ENCODE measurements around the gene IL1RAPL1. TPM values are rescaled to one million over a fixed set of nuclear protein-coding genes. Genes with fewer than 3 reads are reported as not detected.

The IL1RAPL1 gene
- polyA plus RNA-seq, 1 donor: 0.34 TPM

GRCh38 chrX:29634516-29634915 lies 1047.3 kb downstream of the IL1RAPL1 start:
- no CpG with 5 or more reads among the region's 2 CpGs for WGBS (ENCODE audit: insufficient coverage, low lambda C conversion rate)
- H3K9me3 ChIP-seq (ENCODE audit: control insufficient read depth, low read depth, low read length): no peaks in the 10 kb centered on the region
- H3K27me3 ChIP-seq (ENCODE audit: control insufficient read depth, insufficient read depth, low read length): no peaks in the 10 kb centered on the region
- no peak overlapping the region for H3K4me3 ChIP-seq (ENCODE audit: low read length)
- H3K4me1 ChIP-seq (ENCODE audit: control insufficient read depth, insufficient read depth, low read length): no peaks in the 10 kb centered on the region
- no peak for DNase-seq
- H3K36me3 ChIP-seq (ENCODE audit: control insufficient read depth, insufficient read depth, low read length): no peaks in the 10 kb centered on the region
- H3K27ac ChIP-seq (ENCODE audit: low read length): no peak overlapping the region

GRCh38 chrX:29636331-29636730 lies 1049.1 kb downstream of the IL1RAPL1 start:
- H3K4me1 ChIP-seq (ENCODE audit: control insufficient read depth, insufficient read depth, low read length): no peaks in the 10 kb centered on the region
- no peaks in the 10 kb centered on the region for H3K9me3 ChIP-seq (ENCODE audit: control insufficient read depth, low read depth, low read length)
- DNase-seq: no peak
- H3K4me3 ChIP-seq (ENCODE audit: low read length): no peak overlapping the region
- no peak overlapping the region for H3K27ac ChIP-seq (ENCODE audit: low read length)
- WGBS (ENCODE audit: insufficient coverage, low lambda C conversion rate): 96% methylated on average over 3 of the region's 3 CpGs
- H3K27me3 ChIP-seq (ENCODE audit: control insufficient read depth, insufficient read depth, low read length): no peaks in the 10 kb centered on the region
- no peaks in the 10 kb centered on the region for H3K36me3 ChIP-seq (ENCODE audit: control insufficient read depth, insufficient read depth, low read length)

DNA sequence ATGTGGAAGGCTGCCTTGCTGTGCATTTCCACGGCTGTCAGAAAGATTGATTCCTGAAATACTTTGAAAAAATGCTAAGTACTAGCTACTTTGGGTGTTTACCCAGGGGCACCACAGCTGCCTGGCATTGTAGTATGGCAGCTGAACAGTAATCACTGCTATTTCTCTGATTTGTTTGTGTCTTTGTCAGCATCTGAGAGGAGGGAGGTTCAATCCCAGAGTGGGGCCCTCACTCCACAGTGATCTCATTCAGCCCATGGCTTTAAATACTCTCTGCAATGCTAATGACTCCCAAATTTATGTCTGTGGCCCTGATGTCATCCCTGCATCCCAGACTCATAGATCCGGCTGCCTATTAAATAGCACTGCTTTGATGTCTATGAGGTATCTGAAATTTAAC lies 1052.9 kb downstream of the IL1RAPL1 start:
- H3K4me1 ChIP-seq (ENCODE audit: control insufficient read depth, insufficient read depth, low read length): no peaks in the 10 kb centered on the region
- no peaks in the 10 kb centered on the region for H3K9me3 ChIP-seq (ENCODE audit: control insufficient read depth, low read depth, low read length)
- no peak for DNase-seq
- no peaks in the 10 kb centered on the region for H3K27me3 ChIP-seq (ENCODE audit: control insufficient read depth, insufficient read depth, low read length)
- no peaks in the 10 kb centered on the region for H3K36me3 ChIP-seq (ENCODE audit: control insufficient read depth, insufficient read depth, low read length)
- H3K4me3 ChIP-seq (ENCODE audit: low read length): no peak overlapping the region
- no CpG with 5 or more reads among the region's 2 CpGs for WGBS (ENCODE audit: insufficient coverage, low lambda C conversion rate)
- no peak overlapping the region for H3K27ac ChIP-seq (ENCODE audit: low read length)

DNA sequence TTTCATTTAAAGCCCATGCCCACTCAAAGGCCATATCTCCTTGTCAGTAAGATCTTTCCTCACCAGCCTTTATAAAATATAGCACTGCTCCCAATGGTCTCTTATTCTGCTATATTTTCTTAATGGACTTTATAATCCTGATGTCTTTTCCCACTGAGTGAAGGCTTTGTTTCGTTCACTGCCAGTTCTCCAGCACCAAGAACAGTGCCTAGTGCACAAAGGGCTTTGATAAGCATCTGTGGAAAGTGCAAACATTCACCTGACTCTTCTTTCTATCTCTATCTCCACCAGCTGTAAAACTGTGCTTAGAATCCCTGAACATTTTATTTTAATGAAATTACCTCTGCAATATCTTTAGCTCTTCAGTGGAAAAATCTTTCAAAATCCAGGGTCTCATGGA lies 1054.2 kb downstream of the IL1RAPL1 start:
- Histone ChIP-seq H3K27ac (ENCODE audit: low read length) (no peak overlapping the region), H3K4me1 (ENCODE audit: control insufficient read depth, insufficient read depth, low read length) (no peaks in the 10 kb centered on the region), H3K27me3 (ENCODE audit: control insufficient read depth, insufficient read depth, low read length) (no peaks in the 10 kb centered on the region), H3K9me3 (ENCODE audit: control insufficient read depth, low read depth, low read length) (no peaks in the 10 kb centered on the region), H3K4me3 (ENCODE audit: low read length) (no peak overlapping the region), H3K36me3 (ENCODE audit: control insufficient read depth, insufficient read depth, low read length) (no peaks in the 10 kb centered on the region)
- DNase-seq: no peak
- WGBS (ENCODE audit: insufficient coverage, low lambda C conversion rate): no CpG with 5 or more reads among the region's 1 CpG

DNA sequence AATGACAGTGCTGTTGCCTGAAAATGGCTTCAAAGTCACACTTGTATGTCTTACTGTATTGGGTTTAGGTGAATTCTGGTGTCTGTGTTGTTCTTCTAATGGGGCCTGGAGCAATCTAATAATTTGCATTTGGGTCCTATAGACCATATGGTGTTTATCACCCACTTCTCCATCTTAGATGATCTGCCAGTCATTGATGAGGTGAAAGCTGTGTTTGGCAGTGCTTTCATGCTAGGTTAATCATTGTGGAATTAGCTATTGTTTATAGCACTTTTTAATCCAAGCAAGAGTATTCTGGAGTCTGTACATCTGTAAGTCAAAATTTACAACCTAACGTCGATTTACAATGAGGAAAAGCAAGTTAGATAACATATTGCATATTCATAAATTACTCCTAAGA lies 1055.9 kb downstream of the IL1RAPL1 start:
- no peaks in the 10 kb centered on the region for H3K9me3 ChIP-seq (ENCODE audit: control insufficient read depth, low read depth, low read length)

GRCh38 chrX:29648161-29648560 lies 1060.9 kb downstream of the IL1RAPL1 start:
- no peaks in the 10 kb centered on the region for H3K36me3 ChIP-seq (ENCODE audit: control insufficient read depth, insufficient read depth, low read length)
- H3K4me1 ChIP-seq (ENCODE audit: control insufficient read depth, insufficient read depth, low read length): no peaks in the 10 kb centered on the region
- H3K27ac ChIP-seq (ENCODE audit: low read length): no peak overlapping the region
- no peaks in the 10 kb centered on the region for H3K27me3 ChIP-seq (ENCODE audit: control insufficient read depth, insufficient read depth, low read length)
- DNase-seq: no peak
- no CpG with 5 or more reads among the region's 1 CpG for WGBS (ENCODE audit: insufficient coverage, low lambda C conversion rate)
- no peaks in the 10 kb centered on the region for H3K9me3 ChIP-seq (ENCODE audit: control insufficient read depth, low read depth, low read length)
- H3K4me3 ChIP-seq (ENCODE audit: low read length): no peak overlapping the region

More for the DNA sequence above, 1055.9 kb downstream of the IL1RAPL1 start:
- Histone ChIP-seq H3K27ac (ENCODE audit: low read length) (no peak overlapping the region), H3K4me3 (ENCODE audit: low read length) (no peak overlapping the region), H3K36me3 (ENCODE audit: control insufficient read depth, insufficient read depth, low read length) (no peaks in the 10 kb centered on the region), H3K27me3 (ENCODE audit: control insufficient read depth, insufficient read depth, low read length) (no peaks in the 10 kb centered on the region), H3K4me1 (ENCODE audit: control insufficient read depth, insufficient read depth, low read length) (no peaks in the 10 kb centered on the region)
- DNase-seq: no peak
- no CpG with 5 or more reads among the region's 2 CpGs for WGBS (ENCODE audit: insufficient coverage, low lambda C conversion rate)

DNA sequence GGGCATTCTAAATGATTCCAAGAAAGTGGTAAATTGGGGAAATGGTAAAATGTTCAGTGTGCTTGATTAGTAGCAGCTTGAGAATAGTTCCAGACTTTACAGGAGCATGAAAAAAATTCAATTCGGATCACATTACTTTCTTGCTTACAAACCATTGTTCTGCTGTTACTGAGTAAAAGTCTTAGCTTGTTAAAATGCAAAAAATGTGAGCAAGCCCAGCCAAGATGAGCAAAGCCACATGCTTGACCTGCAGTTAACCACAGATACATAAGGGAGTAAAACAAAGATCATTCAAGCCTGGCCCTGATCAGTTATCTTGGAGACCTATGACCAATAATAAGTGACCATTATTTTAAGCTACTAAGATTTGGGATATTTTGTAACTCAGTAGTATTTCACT lies 1065.2 kb downstream of the IL1RAPL1 start:
- Histone ChIP-seq H3K4me1 (ENCODE audit: control insufficient read depth, insufficient read depth, low read length) (no peaks in the 10 kb centered on the region), H3K36me3 (ENCODE audit: control insufficient read depth, insufficient read depth, low read length) (no peaks in the 10 kb centered on the region), H3K9me3 (ENCODE audit: control insufficient read depth, low read depth, low read length) (no peaks in the 10 kb centered on the region), H3K4me3 (ENCODE audit: low read length) (no peak overlapping the region), H3K27ac (ENCODE audit: low read length) (no peak overlapping the region), H3K27me3 (ENCODE audit: control insufficient read depth, insufficient read depth, low read length) (no peaks in the 10 kb centered on the region)
- no CpG with 5 or more reads among the region's 1 CpG for WGBS (ENCODE audit: insufficient coverage, low lambda C conversion rate)
- DNase-seq: no peak

- H3K27me3 ChIP-seq (ENCODE audit: control insufficient read depth, insufficient read depth, low read length): no peaks in the 10 kb centered on the region
- H3K27ac ChIP-seq (ENCODE audit: low read length): no peak overlapping the region
- no peak for DNase-seq
- no peaks in the 10 kb centered on the region for H3K36me3 ChIP-seq (ENCODE audit: control insufficient read depth, insufficient read depth, low read length)
- H3K4me1 ChIP-seq (ENCODE audit: control insufficient read depth, insufficient read depth, low read length): no peaks in the 10 kb centered on the region
- no peak overlapping the region for H3K4me3 ChIP-seq (ENCODE audit: low read length)
- no peaks in the 10 kb centered on the region for H3K9me3 ChIP-seq (ENCODE audit: control insufficient read depth, low read depth, low read length)
Observed at GRCh38 chrX:29653721-29654120, 1066.5 kb downstream of the IL1RAPL1 start.

DNA sequence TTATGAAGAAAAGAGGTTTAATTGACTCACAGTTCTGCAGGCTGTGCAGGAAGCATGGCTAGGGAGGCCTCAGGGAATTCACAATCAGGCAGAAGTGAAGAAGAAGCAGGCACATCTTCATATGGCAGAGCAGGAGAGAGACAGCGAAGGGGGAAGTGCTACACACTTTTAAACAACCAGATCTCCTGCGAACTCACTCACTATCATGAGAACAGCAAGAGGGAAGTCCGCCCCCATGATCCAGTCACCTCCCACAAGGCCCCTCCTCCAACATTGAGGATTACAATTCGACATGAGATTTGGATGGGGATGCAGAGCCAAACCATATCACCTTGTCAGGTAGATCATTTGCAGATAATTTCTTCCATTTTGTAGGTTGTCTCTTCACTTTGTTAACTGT lies 1072.7 kb downstream of the IL1RAPL1 start:
- Histone ChIP-seq H3K27ac (ENCODE audit: low read length) (no peak overlapping the region), H3K36me3 (ENCODE audit: control insufficient read depth, insufficient read depth, low read length) (no peaks in the 10 kb centered on the region), H3K27me3 (ENCODE audit: control insufficient read depth, insufficient read depth, low read length) (no peaks in the 10 kb centered on the region), H3K4me3 (ENCODE audit: low read length) (no peak overlapping the region), H3K9me3 (ENCODE audit: control insufficient read depth, low read depth, low read length) (no peaks in the 10 kb centered on the region), H3K4me1 (ENCODE audit: control insufficient read depth, insufficient read depth, low read length) (no peaks in the 10 kb centered on the region)
- no CpG with 5 or more reads among the region's 4 CpGs for WGBS (ENCODE audit: insufficient coverage, low lambda C conversion rate)
- no peak for DNase-seq

DNA sequence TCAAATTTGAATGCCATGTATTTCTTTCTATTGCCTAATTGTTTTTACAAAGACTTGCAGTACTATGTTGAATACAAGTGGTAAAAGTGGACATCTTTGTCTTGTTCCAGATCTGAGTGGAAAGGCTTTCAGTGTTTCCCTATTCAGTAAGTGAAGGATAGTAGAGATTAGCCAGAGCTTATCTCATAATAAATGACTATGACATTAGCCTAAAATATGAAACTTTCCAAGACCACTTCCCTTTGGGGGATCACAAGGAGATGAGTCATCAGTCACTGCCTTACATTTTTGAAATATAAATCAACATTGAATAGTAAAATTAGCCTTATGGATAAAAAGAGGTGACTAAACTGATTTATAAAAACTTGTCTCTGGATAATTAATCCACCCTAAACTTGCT lies 1074.0 kb downstream of the IL1RAPL1 start:
- H3K27me3 ChIP-seq (ENCODE audit: control insufficient read depth, insufficient read depth, low read length): no peaks in the 10 kb centered on the region
- DNase-seq: no peak
- H3K4me1 ChIP-seq (ENCODE audit: control insufficient read depth, insufficient read depth, low read length): no peaks in the 10 kb centered on the region
- H3K9me3 ChIP-seq (ENCODE audit: control insufficient read depth, low read depth, low read length): no peaks in the 10 kb centered on the region
- no peak overlapping the region for H3K27ac ChIP-seq (ENCODE audit: low read length)
- no peaks in the 10 kb centered on the region for H3K36me3 ChIP-seq (ENCODE audit: control insufficient read depth, insufficient read depth, low read length)
- H3K4me3 ChIP-seq (ENCODE audit: low read length): no peak overlapping the region

DNA sequence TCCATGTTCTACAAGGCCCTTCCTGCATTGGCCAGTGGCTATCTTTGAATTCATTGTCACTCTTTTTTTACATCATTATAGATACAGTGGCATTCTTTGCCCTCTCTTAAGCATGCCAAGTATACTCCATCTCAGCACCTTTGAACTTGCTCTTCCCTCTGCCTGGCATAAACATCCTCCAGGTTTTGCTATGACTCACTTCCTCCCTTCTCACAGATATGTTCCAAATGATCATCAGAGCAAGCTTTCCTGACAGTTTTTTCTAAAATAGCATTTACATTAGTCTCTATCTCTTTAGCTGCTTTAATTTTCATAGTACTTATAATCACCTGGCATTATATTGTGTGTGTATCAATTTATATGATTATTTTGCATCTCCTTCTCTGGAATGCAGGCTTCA lies 1074.9 kb downstream of the IL1RAPL1 start:
- Histone ChIP-seq H3K9me3 (ENCODE audit: control insufficient read depth, low read depth, low read length) (no peaks in the 10 kb centered on the region), H3K4me3 (ENCODE audit: low read length) (no peak overlapping the region), H3K27me3 (ENCODE audit: control insufficient read depth, insufficient read depth, low read length) (no peaks in the 10 kb centered on the region), H3K36me3 (ENCODE audit: control insufficient read depth, insufficient read depth, low read length) (no peaks in the 10 kb centered on the region), H3K27ac (ENCODE audit: low read length) (no peak overlapping the region), H3K4me1 (ENCODE audit: control insufficient read depth, insufficient read depth, low read length) (no peaks in the 10 kb centered on the region)
- DNase-seq: peak in 1 of 2 donors; percentile 2
